Activated CD4-positive, CD25-positive, alpha-beta regulatory T cell (primary cell): ENCODE results near the gene BNIP3.
"Not testable (repeated sequence)": the region's sequence is repeated elsewhere in the genome, so short reads cannot be mapped to it uniquely, and the experiment has no call there.

ENCODE experiments used
- DNase-seq, 4 experiments: peaks; one replicate each; lab custom pipeline; 2025; lab: John Stamatoyannopoulos, UW

Gene BNIP3

DNA sequence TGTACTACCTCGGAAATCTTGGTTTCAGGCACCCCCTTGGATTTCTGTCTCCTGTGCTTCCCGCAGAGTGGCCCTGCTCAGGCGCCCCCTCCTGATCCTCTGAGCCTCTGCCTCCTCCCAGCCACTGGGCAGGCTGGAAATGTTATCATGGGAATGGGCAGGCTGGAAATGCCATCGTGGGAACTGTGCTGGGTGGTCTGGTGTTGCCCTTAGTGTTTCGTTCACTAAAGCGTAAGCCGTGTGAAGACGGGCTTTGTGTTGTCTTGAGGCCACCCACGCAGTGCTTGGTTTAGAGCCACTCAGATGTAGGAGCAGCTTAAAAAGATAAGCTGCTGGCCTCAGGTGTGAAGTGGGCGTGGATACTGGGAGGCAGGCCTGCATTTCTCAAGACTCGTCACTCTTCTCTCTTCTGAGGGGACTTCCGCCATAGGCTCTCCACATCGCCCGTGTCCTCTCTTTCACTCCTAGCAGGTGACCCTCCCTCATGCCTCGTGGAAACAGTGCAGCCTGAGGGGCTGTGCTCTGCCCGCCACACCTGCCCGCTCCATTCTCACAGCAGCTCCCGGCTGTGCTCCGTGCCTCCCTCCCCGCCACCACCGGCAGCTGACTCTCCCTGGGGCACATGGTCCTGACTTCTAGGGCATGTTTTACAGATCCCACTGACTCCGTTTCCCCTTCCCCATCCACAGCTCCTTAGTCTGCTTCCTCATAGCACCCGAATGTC, 52.4 kb downstream of the BNIP3 start:
- no peak for DNase-seq

DNA sequence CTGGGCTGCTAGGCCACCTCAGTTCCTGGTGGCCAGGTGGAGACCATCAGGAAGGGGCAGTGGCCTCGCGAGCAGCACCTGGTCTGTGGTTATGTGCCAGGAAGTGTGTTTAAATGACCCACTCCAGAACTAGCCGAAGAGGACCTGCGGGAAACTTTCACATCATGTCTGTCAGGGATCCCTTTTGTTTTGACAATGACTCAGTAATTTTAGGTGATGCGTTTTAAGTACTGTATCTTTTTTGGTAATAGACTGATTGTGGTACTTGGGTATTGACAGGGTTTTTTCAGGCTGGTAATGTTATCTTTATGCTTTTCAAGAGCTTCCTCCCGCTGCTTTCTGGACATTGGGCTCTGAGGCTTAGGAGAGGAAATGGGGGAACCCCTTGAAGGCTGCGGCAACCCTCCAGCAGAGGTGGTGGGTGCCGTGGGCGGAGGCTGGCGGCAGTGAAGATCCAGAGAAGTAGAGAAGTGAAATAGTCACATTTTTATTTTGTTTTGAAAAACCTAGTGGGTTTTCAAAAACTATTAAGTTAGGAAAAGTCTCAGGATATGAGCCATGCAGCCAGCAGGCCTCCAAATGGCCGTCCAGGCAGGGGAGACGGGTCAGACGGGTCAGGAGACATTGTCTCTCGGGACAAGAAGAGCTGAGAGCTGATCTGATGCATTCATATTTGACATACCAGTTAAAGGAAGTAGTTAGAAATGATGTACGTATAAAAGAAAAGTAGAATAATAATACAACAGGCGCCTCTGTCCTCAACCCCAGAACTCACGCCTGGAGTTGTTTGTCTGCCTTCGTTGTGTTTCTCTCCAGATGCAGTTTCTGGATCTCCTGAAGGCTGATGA, 53.3 kb downstream of the BNIP3 start:
- DNase-seq: no peak

- DNase-seq: no peak
Observed at GRCh38 chr10:131926743-131927595, 54.8 kb downstream of the BNIP3 start.

DNA sequence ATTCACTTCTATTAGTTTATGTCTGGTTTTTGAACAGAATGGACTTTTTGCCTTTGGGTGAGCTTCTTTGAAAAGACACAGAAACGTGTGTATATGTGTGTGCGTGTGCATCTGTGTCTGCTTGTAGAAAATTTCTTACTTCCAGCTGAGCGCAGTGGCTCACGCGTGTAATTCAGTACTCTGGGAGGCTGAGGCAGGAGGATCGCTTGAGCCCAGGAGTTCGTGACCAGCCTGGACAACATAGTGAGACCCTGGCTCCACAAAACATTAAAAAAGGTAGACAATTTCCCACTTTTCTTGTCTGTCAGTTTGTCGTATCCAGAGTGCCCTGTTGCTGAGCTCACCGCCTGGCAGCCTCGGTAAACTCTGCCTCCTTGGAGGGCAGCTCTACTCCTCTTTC, 55.5 kb downstream of the BNIP3 start:
- no peak for DNase-seq

DNA sequence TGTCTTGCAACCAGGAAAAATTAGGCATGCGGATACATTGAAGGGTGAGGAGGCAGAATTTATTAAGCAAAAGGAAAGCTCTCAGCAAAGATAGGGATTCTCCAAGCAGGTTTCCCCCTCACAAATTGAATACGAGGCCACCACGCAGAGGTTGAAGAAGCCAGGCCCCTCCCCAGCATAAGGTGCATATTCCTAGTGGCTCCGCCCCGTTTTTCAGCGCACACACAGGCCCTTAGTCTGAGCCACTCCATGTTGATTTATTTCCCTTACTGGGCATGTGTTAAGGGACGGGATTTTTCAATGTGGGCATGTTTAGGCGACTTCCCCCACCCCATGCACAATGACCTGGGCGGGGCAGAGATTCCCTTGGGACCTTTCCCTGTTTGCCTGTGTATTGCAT, 56.0 kb downstream of the BNIP3 start:
- DNase-seq: no peak

DNA sequence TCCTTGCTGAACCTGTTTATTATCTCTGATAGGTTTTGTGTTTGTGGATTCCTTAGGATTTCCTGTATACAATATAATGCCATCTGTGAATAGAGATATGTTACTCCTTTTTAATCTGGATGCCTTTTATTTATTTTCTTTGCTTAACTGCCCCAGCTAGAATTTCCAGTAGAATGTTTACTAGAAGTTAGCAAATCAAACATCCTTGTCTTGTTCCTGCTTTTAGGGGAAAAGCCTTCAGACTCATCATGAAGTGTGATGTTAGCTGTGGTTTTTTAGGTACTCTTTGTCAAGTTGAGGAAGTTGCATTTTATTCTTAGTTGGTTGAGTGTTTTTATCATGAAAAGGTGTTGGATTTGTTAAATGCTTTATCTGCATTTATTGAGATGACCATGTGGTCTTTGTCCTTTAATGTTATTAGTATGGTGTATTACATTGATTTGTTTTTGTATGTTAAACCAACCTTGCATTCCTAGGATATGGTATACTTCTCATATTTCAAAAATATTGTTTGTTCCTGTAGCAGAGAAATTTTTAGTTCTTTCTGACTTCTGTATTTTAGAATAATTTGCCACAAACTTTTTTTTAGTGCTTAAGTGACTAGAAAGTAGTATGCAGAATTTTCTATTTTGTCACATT, 56.6 kb downstream of the BNIP3 start:
- DNase-seq: no peak

DNA sequence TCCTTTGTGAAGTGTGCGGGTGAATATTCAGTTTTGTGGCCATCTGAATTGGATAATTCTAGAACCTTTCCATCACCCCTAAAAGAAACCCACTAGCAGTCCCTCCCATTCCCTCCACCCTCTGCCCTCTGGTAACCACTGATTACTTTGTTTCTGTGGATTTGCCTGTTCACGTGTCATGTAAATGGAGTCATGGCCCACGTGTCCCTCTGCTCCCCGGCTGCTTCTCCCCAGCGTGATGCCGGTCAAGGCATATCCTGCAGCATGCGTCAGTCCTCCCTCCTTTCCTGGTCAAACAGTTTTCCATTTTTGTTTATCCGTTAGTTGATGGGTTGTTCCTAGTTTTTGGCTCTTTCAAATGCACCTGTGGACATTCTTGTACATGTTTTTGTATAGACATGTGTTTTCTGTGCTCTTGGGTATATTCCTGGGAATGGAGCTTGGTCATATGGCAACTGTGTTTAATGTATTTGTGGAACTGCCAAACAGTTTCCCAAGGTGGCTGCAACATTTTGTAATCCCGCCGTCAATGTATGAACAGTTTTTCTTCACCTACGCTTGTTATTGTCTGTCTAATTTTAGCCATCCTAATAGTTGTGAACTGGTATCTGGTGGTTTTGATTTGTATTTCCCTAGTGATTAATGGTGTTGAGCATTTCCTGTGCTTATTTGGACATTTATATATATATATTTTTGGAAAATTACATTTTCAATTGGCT, 58.5 kb downstream of the BNIP3 start:
- DNase-seq: no peak

GRCh38 chr10:131921184-131921583, 60.5 kb downstream of the BNIP3 start:
- no peak for DNase-seq

- DNase-seq: no peak
Observed at GRCh38 chr10:131920693-131921092, 61.0 kb downstream of the BNIP3 start.

DNA sequence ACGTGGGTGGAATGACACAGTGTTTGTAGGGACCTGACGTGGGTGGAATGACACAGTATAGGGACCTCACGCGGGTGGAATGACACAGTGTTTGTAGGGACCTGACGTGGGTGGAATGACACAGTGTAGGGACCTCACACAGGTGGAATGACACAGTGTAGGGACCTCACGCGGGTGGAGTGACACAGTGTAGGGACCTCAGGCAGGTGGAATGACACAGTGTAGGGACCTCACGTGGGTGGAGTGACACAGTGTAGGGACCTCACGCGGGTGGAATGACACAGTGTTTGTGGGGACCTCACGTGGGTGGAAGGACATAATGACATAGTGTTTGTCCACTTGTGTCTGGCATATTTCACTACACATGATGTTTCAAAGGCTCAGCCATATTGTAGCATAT, 61.6 kb downstream of the BNIP3 start:
- no peak for DNase-seq

DNA sequence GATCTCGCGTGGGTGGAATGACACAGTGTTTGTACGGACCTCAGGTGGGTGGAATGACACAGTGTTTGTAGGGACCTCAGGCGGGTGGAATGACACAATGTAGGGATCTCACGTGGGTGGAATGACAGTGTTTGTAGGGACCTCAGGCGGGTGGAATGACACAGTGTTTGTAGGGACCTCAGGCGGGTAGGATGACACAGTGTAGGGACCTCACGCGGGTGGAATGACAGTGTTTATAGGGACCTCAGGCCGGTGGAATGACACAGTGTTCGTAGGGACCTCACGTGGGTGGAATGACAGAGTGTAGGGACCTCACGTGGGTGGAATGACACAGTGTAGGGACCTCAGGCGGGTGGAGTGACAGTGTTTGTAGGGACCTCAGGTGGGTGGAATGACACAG, 62.3 kb downstream of the BNIP3 start:
- DNase-seq: not testable (repeated sequence)
